Natural killer cell (primary cell): ENCODE data around the gene CMSS1. TPM values are rescaled to one million over a fixed set of nuclear protein-coding genes. Genes with fewer than 3 reads are reported as not detected.

ENCODE experiments used
- ATAC-seq, 3 donors: fragments of 150-1000 bp in 2 of 3; fragments of 200-7000 bp in 1 of 3; cut with Tn5 transposase; 1 replicate in 1 of 3; 2 replicates in 2 of 3; pipeline ENCODE4 v1.10.0; 2021; ENCODE audit warnings: mild to moderate bottlenecking in 2 of 3, moderate library complexity in 2 of 3
- DNase-seq, 2 donors: peaks; one replicate each; pipeline versions ENCODE4 v3.0.0 to v3.0.0-alpha.2; 2013 to 2021; ENCODE audit warnings: mixed read lengths in 1 of 2
- H3K27ac ChIP-seq: one replicate; pipeline ENCODE4 v1.5.1; 2013; ENCODE audit warnings: mild to moderate bottlenecking, low read length
- H3K27me3 ChIP-seq: one replicate; pipeline ENCODE4 v1.6.1; 2013; ENCODE audit warnings: low read length; ENCODE audit not compliant: control insufficient read depth, insufficient read depth
- H3K36me3 ChIP-seq: one replicate; pipeline ENCODE4 v1.6.1; 2013; ENCODE audit warnings: low read length; ENCODE audit not compliant: control insufficient read depth, insufficient read depth
- H3K4me1 ChIP-seq: one replicate; pipeline ENCODE4 v1.6.1; 2013; ENCODE audit warnings: low read length; ENCODE audit not compliant: control insufficient read depth, insufficient read depth
- H3K4me3 ChIP-seq: one replicate; pipeline ENCODE4 v1.5.1; 2013; ENCODE audit warnings: low read length
- H3K9me3 ChIP-seq: one replicate; pipeline ENCODE4 v1.6.1; 2013; ENCODE audit warnings: low read length; ENCODE audit not compliant: control insufficient read depth, insufficient read depth
- H3K27ac Mint-ChIP-seq, 2 donors: one replicate each; pipeline ENCODE4 v1.8.0; 2022; ENCODE audit warnings: mild to moderate bottlenecking in 2 of 2, mixed read lengths in 2 of 2, moderate library complexity in 1 of 2
- H3K27me3 Mint-ChIP-seq, 2 donors: one replicate each; pipeline ENCODE4 v1.8.0; 2022; ENCODE audit warnings: low read depth in 2 of 2, mixed read lengths in 2 of 2
- H3K36me3 Mint-ChIP-seq: one replicate; pipeline ENCODE4 v1.8.0; 2022; ENCODE audit warnings: mixed read lengths
- H3K4me1 Mint-ChIP-seq, 2 donors: one replicate each; pipeline ENCODE4 v1.8.0; 2022; ENCODE audit warnings: mixed read lengths in 2 of 2
- H3K4me3 Mint-ChIP-seq: one replicate; pipeline ENCODE4 v1.8.0; 2022; ENCODE audit warnings: mild to moderate bottlenecking, moderate library complexity, mixed read lengths
- H3K9me3 Mint-ChIP-seq, 2 donors: one replicate each; pipeline ENCODE4 v1.8.0; 2022; ENCODE audit warnings: mixed read lengths in 2 of 2
- CTCF ChIP-seq: fragments of 200-600 bp; IDR thresholded peaks from one replicate; pipeline ENCODE4 v1.8.0; 2022; ENCODE audit warnings: antibody characterized with exemption
- WGBS: methylation state at CpG from one replicate; pipeline ENCODE4 v1.1.7; 2013; ENCODE audit warnings: missing lambda C conversion rate; ENCODE audit not compliant: insufficient coverage; 5-methylcytosine and 5-hydroxymethylcytosine counted together
- intact Hi-C: fragments of 100-400 bp; cut with micrococcal nuclease; formaldehyde crosslinking; loops from one replicate; pipeline ENCODE4 v1.14.2; 2022
- total RNA-seq, 4 donors: library from RNA; stranded (reverse); fragments of 120-200 nt in 1 of 4; gene quantifications; one replicate each; pipeline versions ENCODE4 v1.2.3 to v1.2.4, GENCODE V29; 2013 to 2022

Gene CMSS1
- total RNA-seq, 3 donors from 2014 or later (not counting 1 experiment from before 2014, with no cell fraction given): 7.8 to 12.7 (median 9.2) TPM

GRCh38 chr3:99808163-99808794 lies 9.4 kb upstream of the CMSS1 start:
- H3K36me3 ChIP-seq: no peaks in the 10 kb centered on the region
- intact Hi-C loops: loop anchor here (1.0 kb wide), 1 partner anchor 991 kb away; no protein-coding TSS in a partner anchor
- peak; percentile 51 to 70 (median 60) for ATAC-seq
- WGBS: 62% methylated on average over 4 of the region's 4 CpGs
- H3K27me3 ChIP-seq: no peaks in the 10 kb centered on the region
- H3K36me3 Mint-ChIP-seq: peaks cover 7% of the 10 kb centered on the region
- no peak overlapping the region for H3K4me3 Mint-ChIP-seq
- no peak overlapping the region for H3K27ac Mint-ChIP-seq
- H3K27me3 Mint-ChIP-seq: peaks cover 0 to 4% of the 10 kb centered on the region in 2 donors
- peak in 1 of 2 donors; percentile 76 for DNase-seq
- TF ChIP-seq CTCF: peak; percentile 75
- no peak overlapping the region for H3K4me3 ChIP-seq
- peaks cover 0 to 5% of the 10 kb centered on the region in 2 donors for H3K9me3 Mint-ChIP-seq
- H3K27ac ChIP-seq: no peak overlapping the region
- no peaks in the 10 kb centered on the region for H3K4me1 Mint-ChIP-seq
- H3K4me1 ChIP-seq: no peaks in the 10 kb centered on the region
- H3K9me3 ChIP-seq: peaks cover 10% of the 10 kb centered on the region

GRCh38 chr3:99809565-99809964 lies 8.1 kb upstream of the CMSS1 start:
- H3K36me3 Mint-ChIP-seq: peaks cover 7% of the 10 kb centered on the region
- peaks cover 0 to 5% of the 10 kb centered on the region in 2 donors for H3K9me3 Mint-ChIP-seq
- no peak for ATAC-seq
- no peak overlapping the region for H3K27ac Mint-ChIP-seq
- no peak overlapping the region for H3K4me3 Mint-ChIP-seq
- intact Hi-C loops: no loop called here
- peaks cover 0 to 4% of the 10 kb centered on the region in 2 donors for H3K27me3 Mint-ChIP-seq
- DNase-seq: no peak
- Histone ChIP-seq H3K4me3 (no peak overlapping the region), H3K4me1 (no peaks in the 10 kb centered on the region), H3K9me3 (peaks cover 10% of the 10 kb centered on the region), H3K27me3 (no peaks in the 10 kb centered on the region), H3K27ac (no peak overlapping the region), H3K36me3 (no peaks in the 10 kb centered on the region)
- no peaks in the 10 kb centered on the region for H3K4me1 Mint-ChIP-seq
- no peak for TF ChIP-seq CTCF
- 93% methylated on average over 2 of the region's 2 CpGs for WGBS

- Mint-ChIP-seq H3K36me3 (peaks cover 5% of the 10 kb centered on the region), H3K9me3 (peaks cover 0 to 5% of the 10 kb centered on the region in 2 donors), H3K4me1 (no peaks in the 10 kb centered on the region), H3K27me3 (peaks cover 4 to 6% of the 10 kb centered on the region in 2 donors), H3K27ac (no peak overlapping the region), H3K4me3 (no peak overlapping the region)
- Histone ChIP-seq H3K4me1 (no peaks in the 10 kb centered on the region), H3K27me3 (no peaks in the 10 kb centered on the region), H3K27ac (no peak overlapping the region), H3K36me3 (no peaks in the 10 kb centered on the region), H3K4me3 (no peak overlapping the region), H3K9me3 (peaks cover 2% of the 10 kb centered on the region)
- DNase-seq (no peak), ATAC-seq (no peak)
- intact Hi-C loops: loop anchor here (10.0 kb wide), 2 partner anchors 594 to 906 kb away; partner anchors contain the start of genes DCBLD2, LNP1 and TOMM70
- 94% methylated on average over 1 of the region's 1 CpG for WGBS
- no peak for TF ChIP-seq CTCF
Observed at GRCh38 chr3:99810403-99810802, 7.3 kb upstream of the CMSS1 start.
